GM10248 (cell line): ENCODE results near the gene CRISP3.
"Not testable (repeated sequence)": the region's sequence is repeated elsewhere in the genome, so short reads cannot be mapped to it uniquely, and the experiment has no call there.

Experiments
- CTCF ChIA-PET: fragments of 300-600 bp; sonication (Branson Sonifier 250); formaldehyde crosslinking; extraction: SDS; loops from one replicate; lab custom pipeline; 2021; ENCODE audit warnings: antibody characterized with exemption; lab: Yijun Ruan, JAX
- POLR2A ChIA-PET: fragments of 350-650 bp; sonication (Branson Sonifier 250); formaldehyde crosslinking; extraction: SDS; loops from one replicate; lab custom pipeline; 2020; ENCODE audit warnings: antibody characterized with exemption; lab: Yijun Ruan, JAX
- DNase-seq: peaks from one replicate; pipeline ENCODE4 v3.0.0; 2012; ENCODE audit errors: extremely low spot score
- CTCF ChIP-seq: IDR thresholded peaks from 2 replicates; pipeline ENCODE4 v1.5.1; 2012; ENCODE audit warnings: mild to moderate bottlenecking, low read depth; ENCODE audit errors: extremely low read depth, missing control alignments, control extremely low read depth

Gene CRISP3

GRCh38 chr6:49739423-49739822, 4.8 kb downstream of the CRISP3 start:
- TF ChIP-seq CTCF: no peak
- ChIA-PET POLR2A (no interaction called here), CTCF (interaction anchor here (0.8 kb wide), 1 partner anchor 17 kb away, joined by 3 read pairs; no protein-coding TSS in a partner anchor)
- no peak for DNase-seq

GRCh38 chr6:49736017-49736508, 8.1 kb downstream of the CRISP3 start:
- TF ChIP-seq CTCF: no peak
- CTCF ChIA-PET: no interaction called here
- POLR2A ChIA-PET: no interaction called here
- DNase-seq: no peak

- ChIA-PET POLR2A (no interaction called here), CTCF (interaction anchor here (1.0 kb wide), 1 partner anchor 12 kb away, joined by 3 read pairs; no protein-coding TSS in a partner anchor)
- DNase-seq: no peak
- no peak for TF ChIP-seq CTCF
Measured at GRCh38 chr6:49733680-49734079, 10.5 kb downstream of the CRISP3 start.

GRCh38 chr6:49732781-49733180, 11.4 kb downstream of the CRISP3 start:
- CTCF ChIA-PET: interaction anchor here (1.2 kb wide), 1 partner anchor 11 kb away, joined by 3 read pairs; the partner anchor contains the start of gene CRISP3
- POLR2A ChIA-PET: no interaction called here
- no peak for TF ChIP-seq CTCF
- no peak for DNase-seq

GRCh38 chr6:49730251-49730650, 13.9 kb downstream of the CRISP3 start:
- no peak for DNase-seq
- no peak for TF ChIP-seq CTCF
- ChIA-PET POLR2A (no interaction called here), CTCF (no interaction called here)

GRCh38 chr6:49723917-49724316, 20.3 kb downstream of the CRISP3 start:
- POLR2A ChIA-PET, DNase-seq, CTCF ChIA-PET: not testable (repeated sequence)

GRCh38 chr6:49721297-49721696, 22.9 kb downstream of the CRISP3 start:
- no peak for DNase-seq
- ChIA-PET CTCF (interaction anchor here (1.4 kb wide), 1 partner anchor 10 kb away, joined by 5 read pairs; no protein-coding TSS in a partner anchor), POLR2A (no interaction called here)
- no peak for TF ChIP-seq CTCF
